HS-27A (cell line): ENCODE data around the gene OGFR.

Source experiments
- DNase-seq: peaks from one replicate; pipeline ENCODE4 v3.0.0-alpha.2; 2012; ENCODE audit warnings: low read depth, missing footprints

Gene OGFR, protein sequence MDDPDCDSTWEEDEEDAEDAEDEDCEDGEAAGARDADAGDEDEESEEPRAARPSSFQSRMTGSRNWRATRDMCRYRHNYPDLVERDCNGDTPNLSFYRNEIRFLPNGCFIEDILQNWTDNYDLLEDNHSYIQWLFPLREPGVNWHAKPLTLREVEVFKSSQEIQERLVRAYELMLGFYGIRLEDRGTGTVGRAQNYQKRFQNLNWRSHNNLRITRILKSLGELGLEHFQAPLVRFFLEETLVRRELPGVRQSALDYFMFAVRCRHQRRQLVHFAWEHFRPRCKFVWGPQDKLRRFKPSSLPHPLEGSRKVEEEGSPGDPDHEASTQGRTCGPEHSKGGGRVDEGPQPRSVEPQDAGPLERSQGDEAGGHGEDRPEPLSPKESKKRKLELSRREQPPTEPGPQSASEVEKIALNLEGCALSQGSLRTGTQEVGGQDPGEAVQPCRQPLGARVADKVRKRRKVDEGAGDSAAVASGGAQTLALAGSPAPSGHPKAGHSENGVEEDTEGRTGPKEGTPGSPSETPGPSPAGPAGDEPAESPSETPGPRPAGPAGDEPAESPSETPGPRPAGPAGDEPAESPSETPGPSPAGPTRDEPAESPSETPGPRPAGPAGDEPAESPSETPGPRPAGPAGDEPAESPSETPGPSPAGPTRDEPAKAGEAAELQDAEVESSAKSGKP

DNA sequence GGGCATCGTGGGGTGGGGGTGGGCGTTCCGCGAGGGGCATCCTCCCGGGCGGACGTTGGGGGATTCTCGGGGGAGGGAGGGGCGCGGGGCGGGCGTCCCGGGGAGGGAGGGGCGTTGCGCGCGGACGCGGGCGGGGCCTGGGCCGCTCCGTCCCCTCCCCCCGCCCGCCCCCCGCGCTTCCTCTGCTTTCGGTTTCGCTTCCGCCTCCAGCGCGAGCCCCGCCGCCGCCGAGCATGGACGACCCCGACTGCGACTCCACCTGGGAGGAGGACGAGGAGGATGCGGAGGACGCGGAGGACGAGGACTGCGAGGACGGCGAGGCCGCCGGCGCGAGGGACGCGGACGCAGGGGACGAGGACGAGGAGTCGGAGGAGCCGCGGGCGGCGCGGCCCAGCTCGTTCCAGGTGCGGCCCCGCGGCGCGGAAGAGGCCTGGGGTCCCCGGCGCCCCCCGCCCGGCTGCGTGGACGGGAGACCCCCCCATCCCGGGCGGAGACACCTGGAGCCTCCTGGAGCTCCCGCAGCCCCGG, at the start of gene OGFR:
OGFR (plus strand) TSS at position 209 of the 528 bp plus-strand sequence; CDS start at position 234, 25 bp downstream.
- no peak for DNase-seq

DNA sequence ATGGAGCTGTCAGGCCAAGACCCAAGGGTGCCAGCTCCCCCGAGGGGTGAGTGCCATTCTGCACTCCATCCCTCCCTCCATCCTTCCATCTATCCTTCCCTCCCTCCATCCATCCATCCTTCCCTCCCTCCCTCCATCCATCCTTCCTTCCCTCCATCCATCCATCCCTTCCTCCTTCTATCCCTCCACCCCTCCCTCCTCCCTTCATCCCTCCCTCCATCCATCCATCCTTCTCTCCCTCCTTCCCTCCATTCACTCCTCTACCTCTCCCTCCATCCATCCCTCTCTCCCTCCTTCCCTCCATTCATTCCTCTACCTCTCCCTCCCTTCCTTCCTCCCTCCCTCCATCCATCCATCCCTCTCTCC, 49.7 kb upstream of the OGFR start:
- DNase-seq: no peak

DNA sequence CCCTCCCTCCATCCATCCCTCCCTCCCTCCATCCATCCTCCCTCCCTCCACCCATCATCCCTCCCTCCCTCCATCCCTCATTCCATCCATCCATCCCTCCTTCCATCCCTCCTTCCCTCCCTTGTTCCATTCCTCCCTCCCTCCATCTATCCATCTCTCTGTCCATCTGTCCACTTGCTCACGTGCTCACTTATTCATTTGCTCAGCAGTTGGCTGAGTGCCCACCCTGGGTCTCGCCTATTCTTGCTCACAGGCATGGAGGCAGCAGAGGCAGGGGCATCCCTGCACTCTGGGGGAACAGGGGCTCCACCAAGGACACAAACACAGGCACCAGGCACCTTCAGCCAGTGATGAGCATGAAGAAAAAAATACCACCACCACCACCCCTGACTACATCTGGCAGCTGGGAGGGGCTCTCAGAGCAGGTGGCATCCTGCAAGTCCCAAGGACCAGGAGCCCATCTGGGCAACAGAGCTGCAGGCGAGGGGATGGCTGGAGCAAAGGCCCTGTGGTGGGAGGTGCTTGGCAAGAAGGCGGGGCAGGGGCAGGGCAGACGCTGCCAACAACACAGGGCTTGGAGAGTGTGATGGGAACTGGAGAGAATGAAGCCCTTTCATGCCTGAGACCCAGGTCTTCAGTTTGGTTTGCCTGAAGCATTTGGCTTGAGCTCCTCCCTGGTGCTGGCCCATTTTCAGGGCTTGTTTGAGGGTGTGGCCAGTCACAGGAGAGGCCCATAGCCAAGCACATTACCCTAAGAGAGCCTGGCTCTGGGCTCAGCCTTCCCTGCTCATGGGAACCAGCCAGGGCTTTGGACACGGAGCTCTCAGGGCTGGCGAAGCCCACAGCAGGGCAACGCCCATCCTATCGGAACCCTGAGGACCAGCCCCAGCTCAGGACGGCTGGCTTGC, 48.6 kb upstream of the OGFR start:
- DNase-seq: no peak

DNA sequence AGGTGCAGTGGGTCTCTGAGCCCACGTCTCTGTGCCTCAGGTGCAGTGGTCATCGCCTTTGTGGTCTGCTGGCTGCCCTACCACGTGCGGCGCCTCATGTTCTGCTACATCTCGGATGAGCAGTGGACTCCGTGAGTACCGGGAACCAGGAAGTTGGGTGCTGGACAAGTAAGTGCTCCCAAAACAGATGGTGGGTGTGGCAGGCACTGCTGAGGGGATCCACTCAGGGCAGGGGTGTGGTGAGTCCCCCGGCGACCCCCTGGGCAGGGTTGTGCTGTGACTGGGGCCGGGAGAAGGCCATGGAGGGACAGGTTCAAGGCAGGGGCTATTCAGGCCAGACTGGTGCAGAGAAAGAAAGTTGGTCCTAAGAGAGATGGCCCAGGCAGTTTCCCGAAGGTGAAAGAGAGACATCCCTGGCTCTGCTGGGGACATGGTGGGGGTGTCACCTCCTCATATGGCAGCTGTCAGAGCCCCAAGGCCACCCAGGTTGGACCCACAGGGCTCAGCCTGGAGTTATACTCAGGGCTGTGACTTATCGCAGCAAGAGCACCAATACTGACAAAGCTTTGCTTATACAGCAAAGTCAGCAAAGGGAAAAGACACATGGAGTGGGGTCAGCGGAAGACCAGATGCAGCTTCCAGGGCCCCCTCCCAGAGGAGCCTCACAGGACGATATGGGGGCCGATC, 46.3 kb upstream of the OGFR start:
- no peak for DNase-seq

DNA sequence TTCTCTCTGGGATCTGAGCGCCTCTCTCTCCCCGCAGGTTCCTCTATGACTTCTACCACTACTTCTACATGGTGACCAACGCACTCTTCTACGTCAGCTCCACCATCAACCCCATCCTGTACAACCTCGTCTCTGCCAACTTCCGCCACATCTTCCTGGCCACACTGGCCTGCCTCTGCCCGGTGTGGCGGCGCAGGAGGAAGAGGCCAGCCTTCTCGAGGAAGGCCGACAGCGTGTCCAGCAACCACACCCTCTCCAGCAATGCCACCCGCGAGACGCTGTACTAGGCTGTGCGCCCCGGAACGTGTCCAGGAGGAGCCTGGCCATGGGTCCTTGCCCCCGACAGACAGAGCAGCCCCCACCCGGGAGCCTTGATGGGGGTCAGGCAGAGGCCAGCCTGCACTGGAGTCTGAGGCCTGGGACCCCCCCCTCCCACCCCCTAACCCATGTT, 44.6 kb upstream of the OGFR start:
- no peak for DNase-seq

DNA sequence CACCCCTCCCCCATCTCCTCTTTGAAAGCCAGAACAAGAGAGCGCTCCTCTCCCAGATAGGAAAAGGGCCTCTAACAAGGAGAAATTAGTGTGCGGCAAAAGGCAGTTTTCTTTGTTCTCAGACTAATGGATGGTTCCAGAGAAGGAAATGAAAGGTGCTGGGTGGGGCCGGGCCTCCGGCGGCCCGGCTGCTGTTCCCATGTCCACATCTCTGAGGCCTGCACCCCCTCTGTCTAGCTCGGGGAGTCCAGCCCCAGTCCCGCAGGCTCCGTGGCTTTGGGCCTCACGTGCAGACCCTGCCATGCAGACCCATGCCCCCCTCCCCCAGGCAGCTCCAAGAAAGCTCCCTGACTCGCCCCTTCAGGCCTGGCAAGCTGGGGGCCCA, 44.2 kb upstream of the OGFR start:
- no peak for DNase-seq

DNA sequence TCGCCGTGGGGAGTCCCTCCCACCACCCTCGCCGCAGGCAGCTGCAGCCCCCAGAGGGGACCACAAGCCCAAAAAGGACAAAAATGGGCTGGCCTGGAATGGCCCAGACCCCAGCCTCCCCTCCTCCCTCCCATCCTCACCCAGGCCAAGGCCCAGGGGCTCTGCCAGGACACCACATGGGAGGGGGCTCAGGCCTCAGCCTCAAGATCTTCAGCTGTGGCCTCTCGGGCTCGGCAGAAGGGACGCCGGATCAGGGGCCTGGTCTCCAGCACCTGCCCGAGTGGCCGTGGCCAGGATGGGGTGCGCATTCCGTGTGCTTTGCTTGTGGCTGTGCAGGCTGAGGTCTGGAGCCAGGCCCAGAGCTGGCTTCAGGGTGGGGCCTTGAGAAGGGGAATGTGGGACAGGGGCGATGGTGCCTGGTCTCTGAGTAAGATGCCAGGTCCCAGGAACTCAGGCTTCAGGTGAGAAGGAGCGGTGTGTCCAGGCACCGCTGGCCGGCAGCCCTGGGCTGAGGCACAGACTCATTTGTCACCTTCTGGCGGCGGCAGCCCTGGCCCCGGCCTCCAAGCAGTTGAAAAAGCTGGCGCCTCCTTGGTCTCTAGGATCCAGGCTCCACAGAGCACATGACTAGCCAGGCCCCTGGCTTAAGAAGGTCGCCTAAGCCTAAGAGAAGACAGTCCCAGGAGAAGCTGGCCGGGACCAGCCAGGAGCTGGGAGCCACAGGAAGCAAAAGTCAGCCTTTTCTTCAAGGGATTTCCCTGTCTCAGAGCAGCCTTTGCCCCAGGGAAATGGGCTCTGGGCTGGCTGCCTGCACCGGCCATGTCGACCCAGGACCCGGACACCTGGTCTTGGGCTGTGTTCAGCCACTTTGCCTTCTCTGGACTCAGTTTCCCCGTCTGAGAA, 43.5 kb upstream of the OGFR start:
- no peak for DNase-seq

DNA sequence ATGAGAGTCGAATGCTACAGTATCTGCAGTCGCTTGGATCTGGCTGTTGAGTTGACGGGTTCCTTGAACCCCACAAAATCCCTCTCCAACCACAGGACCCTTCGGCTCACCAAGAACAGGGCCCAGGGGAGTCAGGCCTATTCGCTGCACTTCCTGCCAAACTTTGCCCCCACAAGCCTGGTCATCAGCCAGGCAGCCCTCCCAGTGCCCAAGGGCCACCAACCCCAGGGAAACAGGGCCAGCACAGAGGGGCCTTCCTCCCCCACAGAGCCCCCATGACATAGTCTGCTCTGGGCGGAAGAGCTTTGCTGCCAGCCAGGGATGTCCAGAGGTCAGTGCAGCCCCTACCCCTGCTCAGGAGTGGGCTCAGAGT, 42.9 kb upstream of the OGFR start:
- no peak for DNase-seq

DNA sequence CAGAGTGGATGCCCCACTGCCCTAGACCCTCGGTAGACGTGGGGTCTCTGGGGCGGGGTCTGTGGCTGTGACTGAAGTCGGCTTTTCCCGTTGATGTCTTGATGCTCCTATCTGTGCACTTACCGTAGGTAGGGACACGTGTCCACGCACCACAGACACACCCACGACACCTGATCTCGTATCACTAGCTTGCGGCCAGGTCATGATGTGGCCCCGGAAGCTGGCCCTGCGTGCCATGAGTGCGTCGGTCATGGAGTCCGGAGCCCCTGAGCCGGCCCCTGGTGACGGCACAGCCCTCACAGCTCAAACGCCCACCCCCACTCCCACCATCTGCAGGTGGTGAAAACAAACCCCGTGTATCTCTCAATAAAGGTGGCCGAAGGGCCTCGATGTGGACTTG, 42.3 kb upstream of the OGFR start:
- no peak for DNase-seq

DNA sequence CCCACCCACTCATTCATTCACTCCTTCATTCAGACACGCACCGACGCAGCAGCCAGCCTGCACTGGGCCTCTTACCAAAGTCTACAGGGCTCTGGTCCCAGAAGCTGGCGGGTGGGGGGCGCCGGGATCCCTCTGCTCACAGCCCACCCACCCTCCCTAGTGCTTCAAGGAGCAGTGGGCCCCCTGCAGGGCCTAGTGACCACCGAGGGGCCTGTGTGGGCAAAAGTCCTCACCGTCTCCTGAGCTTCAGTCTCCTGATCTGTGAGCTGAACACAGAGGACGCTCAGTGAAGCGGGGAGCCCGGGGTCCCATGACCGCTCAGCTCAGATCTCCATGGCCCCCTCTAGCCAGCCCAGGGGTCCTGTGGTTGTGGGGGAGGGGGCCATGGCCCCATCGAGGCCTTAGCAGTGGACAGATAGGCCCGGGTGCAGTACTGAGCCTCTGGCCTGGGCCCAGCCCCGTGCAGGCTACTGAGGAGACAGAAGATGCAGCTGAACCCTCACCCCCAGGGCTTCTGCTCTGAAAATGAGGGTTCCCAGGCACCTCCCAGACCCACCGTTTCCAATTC, 41.8 kb upstream of the OGFR start:
- no peak for DNase-seq

DNA sequence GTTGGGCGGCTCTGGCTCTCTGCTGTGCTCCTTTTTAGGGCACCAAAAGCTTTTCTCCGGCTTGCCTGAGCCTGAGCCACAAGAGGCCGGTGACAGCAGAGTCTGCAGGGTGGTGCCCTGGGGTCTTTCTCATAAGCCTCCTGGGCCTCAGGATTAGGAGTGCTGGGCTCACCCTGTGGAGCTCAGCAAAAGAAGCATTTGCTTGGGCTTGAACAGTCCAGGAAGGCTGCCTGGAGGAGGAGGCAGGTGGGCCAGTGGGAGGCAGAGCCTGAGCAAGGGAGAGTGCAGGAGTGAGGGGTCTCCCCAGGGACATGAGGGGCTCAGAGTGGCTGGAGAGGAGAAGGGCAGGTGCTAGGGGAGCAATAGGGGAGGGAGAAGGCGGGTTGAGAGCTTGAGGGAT, 41.2 kb upstream of the OGFR start:
- no peak for DNase-seq

DNA sequence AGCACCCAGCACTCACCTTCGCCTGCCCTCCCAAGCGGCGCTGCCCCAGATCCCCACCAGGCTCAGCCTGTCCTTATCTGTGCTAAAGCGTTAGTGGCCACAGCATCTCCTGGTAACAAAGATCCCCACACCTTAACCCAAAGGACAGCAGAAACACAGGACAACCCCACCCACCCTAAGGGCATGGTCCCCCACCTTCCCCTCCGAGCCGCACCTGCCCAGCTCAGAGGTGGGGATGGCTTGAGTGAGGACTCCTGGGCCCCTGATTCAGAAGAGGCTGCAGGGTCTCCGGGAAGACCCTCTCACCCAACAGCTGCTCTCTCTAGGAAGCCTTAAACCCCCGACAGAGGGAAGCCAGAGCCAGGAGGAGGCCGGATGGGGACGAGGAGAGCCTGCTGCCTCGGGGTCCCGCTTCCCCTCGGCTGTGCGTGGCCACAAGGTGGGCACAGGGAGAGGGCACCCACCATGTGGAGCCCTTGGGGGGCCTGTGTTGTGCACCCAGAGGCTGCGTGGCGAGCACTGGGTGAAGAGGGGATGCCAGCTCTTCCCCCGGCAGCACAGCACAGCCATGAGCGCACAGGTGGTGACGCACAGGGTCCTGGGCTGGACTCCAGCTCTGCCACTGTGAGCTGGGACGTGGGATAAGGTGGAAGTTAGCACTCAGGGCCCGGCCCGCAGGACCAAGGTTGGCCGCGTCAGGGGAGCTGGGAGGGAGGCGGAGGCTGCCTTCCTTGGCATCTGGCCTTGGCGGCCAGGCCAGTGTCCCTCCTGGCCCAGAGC, 40.3 kb upstream of the OGFR start:
- no peak for DNase-seq

DNA sequence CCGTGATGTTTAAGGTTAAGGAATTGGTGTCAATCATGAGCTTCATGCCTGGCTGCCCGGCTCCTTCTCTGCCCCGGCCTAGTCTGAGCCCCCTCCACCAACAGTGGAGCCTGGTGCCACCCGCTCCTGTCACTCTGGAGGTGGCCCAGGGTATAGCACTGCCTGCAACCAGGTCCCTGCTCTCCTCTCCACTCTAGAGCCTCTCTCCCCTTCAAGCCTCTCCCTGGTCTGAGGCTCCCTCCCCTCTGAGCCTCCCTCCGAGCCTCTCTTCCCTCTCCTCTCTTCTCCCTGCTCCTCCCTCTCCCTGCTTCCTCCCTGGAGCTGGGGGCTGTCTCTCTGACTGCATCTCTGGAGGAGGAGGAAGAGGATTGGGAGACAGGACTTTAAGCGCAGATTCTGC, 39.6 kb upstream of the OGFR start:
- no peak for DNase-seq

DNA sequence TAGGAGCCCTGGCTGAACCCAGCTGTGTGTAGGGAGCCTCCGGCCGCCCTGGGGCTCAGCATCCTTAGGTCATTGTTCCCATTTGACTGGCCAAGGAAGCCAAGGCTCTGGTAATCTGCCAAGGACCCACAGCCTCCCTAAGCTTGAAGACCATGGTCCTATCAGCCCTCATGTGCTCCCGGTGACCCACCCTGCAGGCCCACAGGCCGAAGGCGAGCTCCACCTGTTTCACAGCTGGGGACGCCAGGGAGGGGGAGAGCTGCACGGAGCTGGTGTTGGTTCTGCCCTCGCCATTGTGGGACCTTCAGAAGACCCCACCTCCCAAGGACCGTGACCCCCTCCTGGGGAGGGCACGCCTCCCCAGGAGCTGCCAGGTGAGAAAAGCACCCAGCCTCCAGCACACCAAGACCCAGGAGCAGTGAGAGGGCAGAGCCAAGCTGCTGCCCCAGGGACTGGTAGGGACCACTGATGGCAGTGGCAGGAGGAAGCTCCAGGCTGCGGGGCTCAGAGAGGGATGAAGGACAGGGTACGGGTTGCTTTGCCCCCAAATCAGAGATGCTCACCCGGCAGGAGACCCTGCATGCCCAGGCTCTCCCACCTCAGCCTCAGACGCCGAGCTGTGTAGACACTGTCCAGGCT, 39.1 kb upstream of the OGFR start:
- no peak for DNase-seq

DNA sequence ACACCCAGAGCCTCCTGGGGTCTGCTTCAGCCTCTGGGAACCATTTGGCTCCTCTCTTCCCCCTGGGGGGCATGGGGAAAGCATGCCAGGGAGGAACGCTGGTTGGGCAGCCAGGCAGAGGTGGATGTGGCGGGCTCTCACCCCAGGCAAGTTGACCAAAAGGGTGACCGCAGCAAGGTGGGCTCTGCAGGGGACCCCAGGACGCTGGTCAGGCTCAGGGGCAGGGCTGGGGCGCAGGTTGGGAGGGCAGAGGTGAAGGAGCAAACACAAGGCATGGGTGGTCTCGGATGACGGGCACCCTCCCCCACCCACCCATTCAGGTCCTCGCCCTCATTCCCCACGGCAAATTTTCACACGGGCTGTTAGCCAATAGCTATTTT, 38.6 kb upstream of the OGFR start:
- DNase-seq: no peak

DNA sequence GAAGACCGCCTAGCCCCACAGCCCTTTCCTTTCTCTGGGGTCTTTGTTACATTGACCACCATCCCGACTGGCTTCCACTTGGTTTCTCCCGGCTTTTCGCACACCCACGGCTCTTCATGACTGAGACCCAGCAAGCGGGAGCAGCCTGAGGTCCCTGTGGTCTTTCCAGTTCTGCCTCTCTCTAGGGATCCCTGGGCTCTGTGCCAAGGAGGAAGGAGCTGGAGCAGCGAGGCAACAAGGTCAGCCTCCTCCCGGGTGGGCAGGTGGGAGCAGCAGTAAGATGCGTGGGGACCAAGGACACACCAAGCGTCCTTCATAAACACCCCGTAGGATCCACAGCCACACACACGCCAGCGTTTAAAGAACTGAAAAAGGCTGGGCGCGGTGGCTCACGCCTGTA, 37.9 kb upstream of the OGFR start:
- DNase-seq: no peak

DNA sequence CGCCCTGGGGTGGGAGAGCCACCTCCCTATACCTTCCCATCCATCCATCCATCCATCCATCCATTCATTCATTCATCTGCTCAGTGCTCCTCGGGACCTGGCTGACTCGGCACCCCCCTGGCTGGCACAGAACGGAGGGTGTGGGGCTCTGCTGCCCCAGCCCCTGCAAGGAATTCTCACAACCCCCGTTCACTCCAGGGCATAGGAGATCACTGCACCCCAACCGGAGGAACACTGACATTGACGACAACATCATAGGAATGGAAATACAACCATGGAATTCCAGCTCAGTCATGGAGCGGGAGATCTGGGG, 36.4 kb upstream of the OGFR start:
- DNase-seq: no peak

DNA sequence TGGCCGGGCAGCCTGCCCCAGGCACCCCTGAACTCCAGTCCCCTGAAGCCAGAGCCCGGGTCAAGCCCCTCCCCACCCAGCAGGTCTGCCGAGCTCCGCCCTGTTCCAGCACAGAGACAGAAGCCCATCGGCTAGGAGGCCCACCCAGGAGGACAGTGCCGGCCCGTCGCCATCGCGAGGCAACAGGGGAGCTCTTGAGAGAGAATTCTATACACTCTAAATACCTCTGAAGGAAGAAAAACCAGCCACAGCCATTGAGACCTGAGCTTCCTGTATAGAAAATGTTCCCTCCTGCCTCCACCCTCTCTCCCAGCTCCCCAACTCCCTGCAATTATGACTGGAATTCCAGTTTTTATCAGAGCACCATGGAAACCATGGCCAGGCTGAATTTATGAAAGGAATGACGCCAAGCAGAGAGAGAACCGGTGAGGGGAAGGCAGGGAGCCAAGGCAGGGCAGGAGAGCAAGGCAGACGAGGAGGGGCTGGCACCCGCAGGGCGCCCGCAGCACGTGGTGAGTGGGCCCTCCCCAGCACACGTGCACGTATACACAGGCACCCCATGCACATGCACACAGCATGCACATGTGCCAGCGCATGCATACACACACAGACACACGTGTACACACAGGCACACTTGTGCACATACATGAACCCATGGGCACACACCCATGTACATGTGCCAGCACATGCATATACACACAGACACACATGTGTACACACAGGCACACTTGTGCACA, 35.9 kb upstream of the OGFR start:
- DNase-seq: no peak
